Neural progenitor cell (in vitro differentiated cells): ENCODE data around the gene GAPT. TPM values are rescaled to one million over a fixed set of nuclear protein-coding genes. Genes with fewer than 3 reads are reported as not detected.

Source experiments
- DNase-seq: peaks from one replicate; pipeline ENCODE4 v3.0.0-alpha.2; 2016; ENCODE audit warnings: low spot score
- H2AFZ ChIP-seq: fragments of 200-600 bp; sonication (generic); replicated peaks from 2 replicates; pipeline ENCODE4 v1.6.1; 2016; ENCODE audit warnings: antibody characterized with exemption
- H3F3A ChIP-seq: fragments of 200-600 bp; sonication (generic); 2 replicates; pipeline ENCODE4 v1.6.1; 2016; ENCODE audit warnings: antibody characterized with exemption, low read depth
- H3K27ac ChIP-seq: fragments of 200-600 bp; sonication (generic); 2 replicates; pipeline ENCODE4 v1.5.1; 2016; ENCODE audit warnings: mild to moderate bottlenecking
- H3K27me3 ChIP-seq: fragments of 200-600 bp; sonication (generic); 2 replicates; pipeline ENCODE4 v1.6.1; 2016; ENCODE audit warnings: mild to moderate bottlenecking, moderate library complexity
- H3K36me3 ChIP-seq: fragments of 200-600 bp; sonication (generic); 2 replicates; pipeline ENCODE4 v1.5.1; 2016
- H3K4me1 ChIP-seq: fragments of 200-600 bp; sonication (generic); 2 replicates; pipeline ENCODE4 v1.6.1; 2016; ENCODE audit warnings: mixed run types
- H3K4me2 ChIP-seq: fragments of 200-600 bp; sonication (generic); 2 replicates; pipeline ENCODE4 v1.6.1; 2016
- H3K4me3 ChIP-seq: fragments of 200-600 bp; sonication (generic); 2 replicates; pipeline ENCODE4 v1.5.1; 2016
- H3K79me2 ChIP-seq: fragments of 200-600 bp; sonication (generic); 2 replicates; pipeline ENCODE4 v1.6.1; 2016; ENCODE audit warnings: low read depth
- H3K9ac ChIP-seq: fragments of 200-600 bp; sonication (generic); 2 replicates; pipeline ENCODE4 v1.6.1; 2016
- H3K9me3 ChIP-seq: fragments of 200-600 bp; sonication (generic); 2 replicates; pipeline ENCODE4 v1.5.1; 2016; ENCODE audit warnings: low read depth
- H4K20me1 ChIP-seq: fragments of 200-600 bp; sonication (generic); 2 replicates; pipeline ENCODE4 v1.6.1; 2016; ENCODE audit warnings: low read depth
- H3K27ac Mint-ChIP-seq: 3 replicates; pipeline ENCODE4 v1.8.0; 2021; ENCODE audit warnings: mixed read lengths
- H3K27me3 Mint-ChIP-seq: 2 replicates; pipeline ENCODE4 v1.8.0; 2022; ENCODE audit warnings: low read depth, mild to moderate bottlenecking, inconsistent platforms, moderate library complexity, mixed read lengths; ENCODE audit not compliant: insufficient read depth
- H3K36me3 Mint-ChIP-seq: 3 replicates; pipeline ENCODE4 v1.8.0; 2021; ENCODE audit warnings: mixed read lengths
- H3K4me1 Mint-ChIP-seq: 3 replicates; pipeline ENCODE4 v1.8.0; 2021; ENCODE audit warnings: mixed read lengths
- H3K4me3 Mint-ChIP-seq: 3 replicates; pipeline ENCODE4 v1.8.0; 2021; ENCODE audit warnings: mild to moderate bottlenecking, moderate library complexity, mixed read lengths
- H3K9me3 Mint-ChIP-seq: 3 replicates; pipeline ENCODE4 v1.8.0; 2020; ENCODE audit warnings: mixed read lengths
- CTCF ChIP-seq: fragments of 200-600 bp; sonication (generic); IDR thresholded peaks from 2 replicates; pipeline ENCODE4 v1.5.1; 2017; ENCODE audit warnings: antibody characterized with exemption, mild to moderate bottlenecking
- EZH2 ChIP-seq: fragments of 200-600 bp; sonication (generic); IDR thresholded peaks from 2 replicates; pipeline ENCODE4 v1.6.1; 2017; ENCODE audit warnings: antibody characterized with exemption, mild to moderate bottlenecking, moderate library complexity
- EZH2phosphoT487 ChIP-seq: fragments of 200-600 bp; sonication (generic); IDR thresholded peaks from 2 replicates; pipeline ENCODE4 v1.6.1; 2017; ENCODE audit warnings: antibody characterized with exemption
- total RNA-seq: library from RNA; depleted of rRNA; stranded (reverse); fragments of >200 nt; gene quantifications from 2 replicates; pipeline ENCODE4 v1.2.3, GENCODE V29; 2015; ENCODE audit warnings: low replicate concordance

The GAPT gene
- total RNA-seq, 1 donor from 2014 or later = not detected

- Histone ChIP-seq H3F3A (no peaks in the 10 kb centered on the region), H3K27me3 (no peaks in the 10 kb centered on the region), H3K79me2 (no peaks in the 10 kb centered on the region), H3K9me3 (no peaks in the 10 kb centered on the region), H3K9ac (no peak overlapping the region), H3K27ac (no peak overlapping the region), H3K36me3 (no peaks in the 10 kb centered on the region), H3K4me1 (no peaks in the 10 kb centered on the region), H3K4me3 (no peak overlapping the region), H4K20me1 (no peaks in the 10 kb centered on the region), H3K4me2 (no peak overlapping the region), H2AFZ (no peak overlapping the region)
- Mint-ChIP-seq H3K27me3 (peaks cover 2% of the 10 kb centered on the region), H3K4me1 (no peaks in the 10 kb centered on the region), H3K4me3 (no peak overlapping the region), H3K36me3 (peaks cover 22% of the 10 kb centered on the region), H3K9me3 (no peaks in the 10 kb centered on the region), H3K27ac (no peak overlapping the region)
- no peak for TF ChIP-seq CTCF
- TF ChIP-seq EZH2phosphoT487 = no peak
- TF ChIP-seq EZH2 = no peak
- no peak for DNase-seq
Observed at GRCh38 chr5:58451732-58452565, 39.3 kb upstream of the GAPT start.

GRCh38 chr5:58452566-58453258 lies 38.5 kb upstream of the GAPT start:
- Histone ChIP-seq H3K4me3 (no peak overlapping the region), H3K4me2 (no peak overlapping the region), H3F3A (no peaks in the 10 kb centered on the region), H2AFZ (no peak overlapping the region), H3K9me3 (no peaks in the 10 kb centered on the region), H3K4me1 (no peaks in the 10 kb centered on the region), H4K20me1 (no peaks in the 10 kb centered on the region), H3K27ac (no peak overlapping the region), H3K79me2 (no peaks in the 10 kb centered on the region), H3K27me3 (no peaks in the 10 kb centered on the region), H3K36me3 (no peaks in the 10 kb centered on the region), H3K9ac (no peak overlapping the region)
- no peak for TF ChIP-seq EZH2phosphoT487
- no peak for TF ChIP-seq CTCF
- no peak for TF ChIP-seq EZH2
- Mint-ChIP-seq H3K36me3 (peaks cover 24% of the 10 kb centered on the region), H3K9me3 (no peaks in the 10 kb centered on the region), H3K4me3 (peak overlapping the region; percentile 53), H3K4me1 (no peaks in the 10 kb centered on the region), H3K27ac (no peak overlapping the region), H3K27me3 (peaks cover 2% of the 10 kb centered on the region)
- no peak for DNase-seq

GRCh38 chr5:58453306-58453705 lies 37.9 kb upstream of the GAPT start:
- H3K4me2 ChIP-seq = no peak overlapping the region
- H3K9ac ChIP-seq = no peak overlapping the region
- no peak overlapping the region for H3K4me3 ChIP-seq
- H3K36me3 ChIP-seq = no peaks in the 10 kb centered on the region
- Mint-ChIP-seq H3K9me3 (no peaks in the 10 kb centered on the region), H3K27ac (no peak overlapping the region), H3K4me1 (peaks cover 1% of the 10 kb centered on the region), H3K4me3 (no peak overlapping the region), H3K36me3 (peaks cover 24% of the 10 kb centered on the region), H3K27me3 (peaks cover 2% of the 10 kb centered on the region)
- no peaks in the 10 kb centered on the region for H4K20me1 ChIP-seq
- H2AFZ ChIP-seq = no peak overlapping the region
- H3K27ac ChIP-seq = no peak overlapping the region
- no peaks in the 10 kb centered on the region for H3F3A ChIP-seq
- no peaks in the 10 kb centered on the region for H3K9me3 ChIP-seq
- H3K27me3 ChIP-seq = peaks cover 4% of the 10 kb centered on the region
- no peak for DNase-seq
- TF ChIP-seq EZH2phosphoT487 (no peak), CTCF (no peak)
- no peaks in the 10 kb centered on the region for H3K4me1 ChIP-seq
- no peaks in the 10 kb centered on the region for H3K79me2 ChIP-seq
